ENCODE results near the gene PSME1.
A peak's percentile ranks its signal among the peaks of the same experiment; 100 is the strongest.

The PSME1 gene

GRCh38 chr14:24146978-24147760, 11.2 kb downstream of the PSME1 start, which contains the start of gene RNF31:
Gene RNF31 (plus strand): TSS chr14:24147498. CDS start chr14:24147699, 201 bp downstream.
- DNase-seq (ENCODE audit: low read depth in 2 of 2), result peak; percentile 98 to 99
- peak within 1 kb of the TSS; percentile 88 to 91 for H3K4me3 ChIP-seq (replicated peaks in 1 of 2; ENCODE audit: low read depth in 2 of 2, low read length in 2 of 2)
- TF ChIP-seq CTCF (IDR thresholded peaks at IDR 0.05; ENCODE audit: low read depth, low read length), result no peak

- no peak for TF ChIP-seq CTCF (IDR thresholded peaks at IDR 0.05; ENCODE audit: low read depth, low read length)
- H3K4me3 ChIP-seq (replicated peaks in 1 of 2; ENCODE audit: low read depth in 2 of 2, low read length in 2 of 2), result peak overlapping the region; percentile 88 to 91
- DNase-seq (ENCODE audit: low read depth in 2 of 2), result no peak
Measured at GRCh38 chr14:24147761-24148428, 11.9 kb downstream of the PSME1 start.

- H3K4me3 ChIP-seq (replicated peaks in 1 of 2; ENCODE audit: low read depth in 2 of 2, low read length in 2 of 2), result no peak overlapping the region
- no peak for DNase-seq (ENCODE audit: low read depth in 2 of 2)
Measured at GRCh38 chr14:24149302-24149969, 13.4 kb downstream of the PSME1 start.

GRCh38 chr14:24150061-24150460, 14.1 kb downstream of the PSME1 start:
- DNase-seq (ENCODE audit: low read depth in 2 of 2), result no peak
- no peak overlapping the region for H3K4me3 ChIP-seq (replicated peaks in 1 of 2; ENCODE audit: low read depth in 2 of 2, low read length in 2 of 2)
- TF ChIP-seq CTCF (IDR thresholded peaks at IDR 0.05; ENCODE audit: low read depth, low read length), result no peak

More at GRCh38 chr14:24149302-24149969, 13.4 kb downstream of the PSME1 start:
- TF ChIP-seq CTCF (IDR thresholded peaks at IDR 0.05; ENCODE audit: low read depth, low read length), result no peak

GRCh38 chr14:24150567-24150966, 14.6 kb downstream of the PSME1 start:
- H3K4me3 ChIP-seq (replicated peaks in 1 of 2; ENCODE audit: low read depth in 2 of 2, low read length in 2 of 2), result no peak overlapping the region
- TF ChIP-seq CTCF (IDR thresholded peaks at IDR 0.05; ENCODE audit: low read depth, low read length), result no peak
- DNase-seq (ENCODE audit: low read depth in 2 of 2), result no peak

- H3K4me3 ChIP-seq (replicated peaks in 1 of 2; ENCODE audit: low read depth in 2 of 2, low read length in 2 of 2), result no peak overlapping the region
- DNase-seq (ENCODE audit: low read depth in 2 of 2), result no peak
- TF ChIP-seq CTCF (IDR thresholded peaks at IDR 0.05; ENCODE audit: low read depth, low read length), result no peak
Measured at GRCh38 chr14:24150993-24151392, 15.0 kb downstream of the PSME1 start.
